NB4 (cell line): ENCODE results near the gene INPP5A.

Source experiments
- CTCF ChIP-seq: IDR thresholded peaks from one replicate; pipeline ENCODE4 v1.5.1; 2012; ENCODE audit warnings: low read depth, low read length
- MAX ChIP-seq: IDR thresholded peaks from 2 replicates; pipeline ENCODE4 v1.6.1; 2011; ENCODE audit warnings: low read depth, low read length

GRCh38 chr10:132630666-132631337 lies 93.2 kb downstream of the INPP5A start:
- no peak for TF ChIP-seq CTCF
- no peak for TF ChIP-seq MAX
